HEK293 (cell line): ENCODE measurements around the gene FUT8.

Experiments used
- ELK4 ChIP-seq: IDR thresholded peaks from 2 replicates; pipeline ENCODE4 v1.6.1; 2011; ENCODE audit warnings: mild to moderate bottlenecking, low read depth, low read length, borderline replicate concordance
- FEZF1 ChIP-seq: fragments of 450-650 bp; formaldehyde crosslinking; IDR thresholded peaks from 2 replicates; pipeline ENCODE4 v1.5.1; 2016; ENCODE audit warnings: missing biosample characterization, missing genetic modification characterization
- HOXA7 ChIP-seq: sonication (generic); formaldehyde crosslinking; IDR thresholded peaks from 2 replicates; pipeline ENCODE4 v1.8.1; 2022; ENCODE audit warnings: missing genetic modification reagents, borderline replicate concordance
- KLF8 ChIP-seq: fragments of 450-650 bp; formaldehyde crosslinking; IDR thresholded peaks from 2 replicates; pipeline ENCODE4 v1.5.1; 2016; ENCODE audit warnings: missing biosample characterization, missing genetic modification characterization
- PRDM6 ChIP-seq: fragments of 450-650 bp; formaldehyde crosslinking; IDR thresholded peaks from 2 replicates; pipeline ENCODE4 v1.5.1; 2017; ENCODE audit warnings: missing biosample characterization, missing genetic modification characterization
- SP7 ChIP-seq: fragments of 450-650 bp; formaldehyde crosslinking; IDR thresholded peaks from 2 replicates; pipeline ENCODE4 v1.5.1; 2016; ENCODE audit warnings: missing biosample characterization, missing genetic modification characterization
- TCF7L2 ChIP-seq: IDR thresholded peaks from 2 replicates; pipeline ENCODE4 v1.6.1; 2011; ENCODE audit warnings: low read depth, mild to moderate bottlenecking, inconsistent platforms, low read length, moderate library complexity, borderline replicate concordance
- TSHZ1 ChIP-seq: fragments of 450-650 bp; formaldehyde crosslinking; IDR thresholded peaks from 2 replicates; pipeline ENCODE4 v1.5.1; 2016; ENCODE audit warnings: missing biosample characterization, missing genetic modification characterization, borderline replicate concordance
- ZBTB17 ChIP-seq: fragments of 450-650 bp; formaldehyde crosslinking; IDR thresholded peaks from 2 replicates; pipeline ENCODE4 v1.5.1; 2016; ENCODE audit warnings: missing biosample characterization, missing genetic modification characterization
- ZBTB44 ChIP-seq: fragments of 450-650 bp; IDR thresholded peaks from 2 replicates; pipeline ENCODE4 v1.5.1; 2018; ENCODE audit warnings: missing biosample characterization, mild to moderate bottlenecking, missing genetic modification characterization
- ZBTB49 ChIP-seq: fragments of 450-650 bp; formaldehyde crosslinking; IDR thresholded peaks from 2 replicates; pipeline ENCODE4 v1.5.1; 2016; ENCODE audit warnings: missing biosample characterization, missing genetic modification characterization, low read depth
- ZEB2 ChIP-seq: fragments of 450-650 bp; formaldehyde crosslinking; IDR thresholded peaks from 2 replicates; pipeline ENCODE4 v1.5.1; 2016; ENCODE audit warnings: missing biosample characterization, missing genetic modification characterization
- ZNF24 ChIP-seq: fragments of 450-650 bp; formaldehyde crosslinking; IDR thresholded peaks from 2 replicates; pipeline ENCODE4 v1.5.1; 2016; ENCODE audit warnings: missing biosample characterization, missing genetic modification characterization
- ZNF26 ChIP-seq: fragments of 450-650 bp; formaldehyde crosslinking; IDR thresholded peaks from 2 replicates; pipeline ENCODE4 v1.5.1; 2016; ENCODE audit warnings: missing biosample characterization, missing genetic modification characterization
- ZNF335 ChIP-seq: fragments of 450-650 bp; formaldehyde crosslinking; conservative IDR thresholded peaks from 2 replicates; pipeline ENCODE4 v1.5.1; 2016; ENCODE audit warnings: missing biosample characterization, missing genetic modification characterization
- ZNF350 ChIP-seq: fragments of 450-650 bp; formaldehyde crosslinking; IDR thresholded peaks from 2 replicates; pipeline ENCODE4 v1.5.0; 2017; ENCODE audit warnings: missing biosample characterization, mild to moderate bottlenecking, missing genetic modification characterization
- ZNF362 ChIP-seq: fragments of 450-650 bp; formaldehyde crosslinking; IDR thresholded peaks from 2 replicates; pipeline ENCODE4 v1.5.1; 2016; ENCODE audit warnings: missing biosample characterization, missing genetic modification characterization
- ZNF423 ChIP-seq: fragments of 450-650 bp; formaldehyde crosslinking; IDR thresholded peaks from 2 replicates; pipeline ENCODE4 v1.5.1; 2016; ENCODE audit warnings: missing biosample characterization, missing genetic modification characterization
- ZNF555 ChIP-seq: fragments of 450-650 bp; formaldehyde crosslinking; conservative IDR thresholded peaks from 2 replicates; pipeline ENCODE4 v1.5.1; 2017; ENCODE audit warnings: missing biosample characterization, mild to moderate bottlenecking, missing genetic modification characterization, inconsistent platforms
- ZNF580 ChIP-seq: fragments of 450-650 bp; formaldehyde crosslinking; IDR thresholded peaks from 2 replicates; pipeline ENCODE4 v1.5.1; 2016; ENCODE audit warnings: missing biosample characterization, missing genetic modification characterization
- ZNF610 ChIP-seq: fragments of 450-650 bp; formaldehyde crosslinking; IDR thresholded peaks from 2 replicates; pipeline ENCODE4 v1.5.1; 2016; ENCODE audit warnings: missing biosample characterization, missing genetic modification characterization, borderline replicate concordance
- ZSCAN18 ChIP-seq: fragments of 450-650 bp; formaldehyde crosslinking; IDR thresholded peaks from 2 replicates; pipeline ENCODE4 v1.5.1; 2016; ENCODE audit warnings: missing biosample characterization, missing genetic modification characterization
- ZSCAN5A ChIP-seq: fragments of 450-650 bp; formaldehyde crosslinking; IDR thresholded peaks from 2 replicates; pipeline ENCODE4 v1.5.1; 2016; ENCODE audit warnings: missing biosample characterization, missing genetic modification characterization

FUT8 gene

GRCh38 chr14:65411656-65412031, 886 bp upstream of the FUT8 start (continued):
- TF ChIP-seq ZBTB44 (tag by site-specific recombination) (no peak), ZEB2 (tag by site-specific recombination) (no peak; the same call in 1 of the 2 replicates), SP7 (tag by site-specific recombination) (no peak; the same call in 1 of the 2 replicates), ZNF362 (tag by site-specific recombination) (no peak), ELK4 (no peak), ZBTB17 (peak; percentile 77), ZNF610 (tag by site-specific recombination) (no peak), ZNF335 (tag by site-specific recombination) (peak; percentile 84), ZNF423 (tag by site-specific recombination) (no peak), ZNF350 (no peak), KLF8 (no peak), ZSCAN18 (tag by site-specific recombination) (no peak), ZNF580 (tag by site-specific recombination) (no peak), ZBTB49 (tag by site-specific recombination) (no peak), FEZF1 (tag by site-specific recombination) (no peak), PRDM6 (tag by site-specific recombination) (no peak), TSHZ1 (no peak), TCF7L2 (no peak), ZSCAN5A (tag by site-specific recombination) (no peak), HOXA7 (CRISPR knock-in tag) (no peak), ZNF24 (tag by site-specific recombination) (no peak), ZNF555 (tag by site-specific recombination) (no peak), ZNF26 (tag by site-specific recombination) (no peak)
